Activated CD4-positive, alpha-beta T cell treated with anti-CD3 and anti-CD28 coated beads for 48 hours (primary cell): ENCODE data around the gene RCC2.
"Not testable (repeated sequence)": the region's sequence is repeated elsewhere in the genome, so short reads cannot be mapped to it uniquely, and the experiment has no call there.

ENCODE experiments used
- DNase-seq: peaks from one replicate; pipeline ENCODE4 v3.0.0-alpha.2; 2020

Gene RCC2

GRCh38 chr1:17439250-17440073 lies at the start of gene RCC2:
Gene RCC2 (minus strand): TSS chr1:17439677. CDS start chr1:17438514, 1,163 bp downstream.
- peak; percentile 79 for DNase-seq

- no peak for DNase-seq
These were observed 46.8 kb upstream of the RCC2 start for GRCh38 chr1:17486242-17486641.

GRCh38 chr1:17485281-17485680 lies 45.8 kb upstream of the RCC2 start:
- peak; percentile 14 for DNase-seq

- DNase-seq, result not testable (repeated sequence)
These were observed 42.5 kb upstream of the RCC2 start for GRCh38 chr1:17481981-17482380.

- DNase-seq, result no peak
These were observed 41.4 kb upstream of the RCC2 start for GRCh38 chr1:17480846-17481245.

- peak; percentile 21 for DNase-seq
These were observed 36.3 kb upstream of the RCC2 start for GRCh38 chr1:17475752-17476151.

GRCh38 chr1:17474836-17475555 lies 35.5 kb upstream of the RCC2 start:
- DNase-seq, result not testable (repeated sequence)

GRCh38 chr1:17472814-17473213 lies 33.3 kb upstream of the RCC2 start:
- no peak for DNase-seq

- DNase-seq, result no peak
These were observed 31.9 kb upstream of the RCC2 start for GRCh38 chr1:17471393-17471792.

- DNase-seq, result no peak
These were observed 30.7 kb upstream of the RCC2 start for GRCh38 chr1:17470021-17470799.

- DNase-seq, result not testable (repeated sequence)
These were observed 29.1 kb upstream of the RCC2 start for GRCh38 chr1:17468357-17469265.

- DNase-seq, result no peak
These were observed 26.9 kb upstream of the RCC2 start for GRCh38 chr1:17466359-17466758.

GRCh38 chr1:17465228-17465627 lies 25.8 kb upstream of the RCC2 start:
- no peak for DNase-seq

GRCh38 chr1:17463991-17464390 lies 24.5 kb upstream of the RCC2 start:
- DNase-seq, result no peak

GRCh38 chr1:17462669-17463068 lies 23.2 kb upstream of the RCC2 start:
- DNase-seq, result no peak

GRCh38 chr1:17460219-17460618 lies 20.7 kb upstream of the RCC2 start:
- no peak for DNase-seq

- DNase-seq, result no peak
These were observed 19.3 kb upstream of the RCC2 start for GRCh38 chr1:17458794-17459193.

GRCh38 chr1:17452686-17453085 lies 13.2 kb upstream of the RCC2 start:
- DNase-seq, result no peak

- not testable (repeated sequence) for DNase-seq
These were observed 12.7 kb upstream of the RCC2 start for GRCh38 chr1:17452203-17452602.

GRCh38 chr1:17451731-17452130 lies 12.3 kb upstream of the RCC2 start:
- DNase-seq, result no peak

- DNase-seq, result no peak
These were observed 8.1 kb upstream of the RCC2 start for GRCh38 chr1:17447501-17447992.

GRCh38 chr1:17442841-17443240 lies 3.4 kb upstream of the RCC2 start:
- DNase-seq, result no peak
